Gastrocnemius medialis (tissue), 4 donors: ENCODE results near the gene AMOT.

Experiments
- POLR2A ChIP-seq, 2 donors: fragments of 450-650 bp; IDR thresholded peaks; one replicate each; pipeline ENCODE4 v1.6.1; 2017; ENCODE audit warnings: antibody characterized with exemption in 2 of 2, mild to moderate bottlenecking in 2 of 2, moderate library complexity in 2 of 2
- TF ChIP-seq, protein P1 (sequence below), 5 experiments: fragments of 450-650 bp in 3 of 5; fragments of 200-600 bp in 2 of 5; sonication (generic) in 2 of 5; IDR thresholded peaks in 4 of 5; conservative IDR thresholded peaks in 1 of 5; 1 replicate in 4 of 5; 2 replicates in 1 of 5; pipeline ENCODE4 v1.5.1; 2016 to 2019; ENCODE audit warnings: antibody characterized with exemption in 5 of 5, mild to moderate bottlenecking in 3 of 5, moderate library complexity in 3 of 5

DNA sequence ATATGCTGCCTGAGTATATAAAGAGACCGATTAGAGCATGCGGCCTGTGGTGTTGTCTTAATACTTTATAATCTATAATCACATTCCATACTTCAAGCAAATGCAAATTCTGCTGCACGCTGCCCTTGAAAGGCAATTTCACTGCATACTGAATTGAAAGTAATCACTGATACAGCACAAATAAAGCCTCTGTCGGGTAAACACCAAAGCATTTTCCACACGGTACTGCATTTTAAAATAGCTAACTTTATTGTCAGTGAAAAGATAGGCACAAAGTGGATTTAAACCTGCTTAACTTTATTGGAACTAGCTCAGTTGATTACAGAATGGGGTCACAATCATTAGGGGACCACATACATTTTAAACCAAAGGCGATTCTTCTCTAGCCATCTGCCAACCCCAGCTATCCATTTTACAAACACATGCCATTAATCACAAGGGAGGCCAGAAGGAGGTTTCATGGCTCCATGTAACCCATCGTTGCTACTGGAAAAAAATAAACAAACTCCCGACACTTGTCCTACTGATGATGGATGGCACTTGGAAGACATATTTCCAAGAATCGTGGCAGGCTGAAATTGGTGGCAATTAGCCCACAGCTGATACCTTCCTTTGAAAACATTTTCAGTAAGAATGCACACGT, 65.9 kb downstream of the AMOT start:
- TF ChIP-seq, protein P1, sequence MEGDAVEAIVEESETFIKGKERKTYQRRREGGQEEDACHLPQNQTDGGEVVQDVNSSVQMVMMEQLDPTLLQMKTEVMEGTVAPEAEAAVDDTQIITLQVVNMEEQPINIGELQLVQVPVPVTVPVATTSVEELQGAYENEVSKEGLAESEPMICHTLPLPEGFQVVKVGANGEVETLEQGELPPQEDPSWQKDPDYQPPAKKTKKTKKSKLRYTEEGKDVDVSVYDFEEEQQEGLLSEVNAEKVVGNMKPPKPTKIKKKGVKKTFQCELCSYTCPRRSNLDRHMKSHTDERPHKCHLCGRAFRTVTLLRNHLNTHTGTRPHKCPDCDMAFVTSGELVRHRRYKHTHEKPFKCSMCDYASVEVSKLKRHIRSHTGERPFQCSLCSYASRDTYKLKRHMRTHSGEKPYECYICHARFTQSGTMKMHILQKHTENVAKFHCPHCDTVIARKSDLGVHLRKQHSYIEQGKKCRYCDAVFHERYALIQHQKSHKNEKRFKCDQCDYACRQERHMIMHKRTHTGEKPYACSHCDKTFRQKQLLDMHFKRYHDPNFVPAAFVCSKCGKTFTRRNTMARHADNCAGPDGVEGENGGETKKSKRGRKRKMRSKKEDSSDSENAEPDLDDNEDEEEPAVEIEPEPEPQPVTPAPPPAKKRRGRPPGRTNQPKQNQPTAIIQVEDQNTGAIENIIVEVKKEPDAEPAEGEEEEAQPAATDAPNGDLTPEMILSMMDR (IDR thresholded peaks at IDR 0.05 in 4 of 5, conservative IDR thresholded peaks at IDR 0.05 in 1 of 5): no peak
- no peak for TF ChIP-seq POLR2A (IDR thresholded peaks at IDR 0.05)
